ENCODE measurements around the gene SEPTIN8. TPM values are rescaled to one million over a fixed set of nuclear protein-coding genes. Genes with fewer than 3 reads are reported as not detected.

SEPTIN8 gene
- total RNA-seq, 2 donors from 2014 or later: 57.6 to 84.2 TPM

- Histone ChIP-seq H3K36me3 (no peaks in the 10 kb centered on the region), H3K4me3 (no peak overlapping the region), H3K9me3 (no peaks in the 10 kb centered on the region), H3K27me3 (no peaks in the 10 kb centered on the region), H3K9ac (ENCODE audit: low read depth in 2 of 2, low read length in 2 of 2) (no peak overlapping the region), H3K4me1 (peaks cover 7% of the 10 kb centered on the region), H3K27ac (no peak overlapping the region)
- no peak for TF ChIP-seq CTCF (IDR thresholded peaks at IDR 0.05)
- DNase-seq: no peak
- intact Hi-C loops (cut with DNase I): no loop called here
These were observed 6.4 kb downstream of the SEPTIN8 start for GRCh38 chr5:132770476-132771159.

- no peak overlapping the region for H3K9ac ChIP-seq (ENCODE audit: low read depth in 2 of 2, low read length in 2 of 2)
- TF ChIP-seq CTCF (IDR thresholded peaks at IDR 0.05): no peak
- no peak overlapping the region for H3K4me3 ChIP-seq
- no peaks in the 10 kb centered on the region for H3K27me3 ChIP-seq
- no peaks in the 10 kb centered on the region for H3K36me3 ChIP-seq
- no peak overlapping the region for H3K27ac ChIP-seq
- intact Hi-C loops (cut with DNase I): no loop called here
- no peaks in the 10 kb centered on the region for H3K4me1 ChIP-seq
- DNase-seq: no peak
- no peaks in the 10 kb centered on the region for H3K9me3 ChIP-seq
These were observed 8.6 kb downstream of the SEPTIN8 start for GRCh38 chr5:132768485-132768868.

DNA sequence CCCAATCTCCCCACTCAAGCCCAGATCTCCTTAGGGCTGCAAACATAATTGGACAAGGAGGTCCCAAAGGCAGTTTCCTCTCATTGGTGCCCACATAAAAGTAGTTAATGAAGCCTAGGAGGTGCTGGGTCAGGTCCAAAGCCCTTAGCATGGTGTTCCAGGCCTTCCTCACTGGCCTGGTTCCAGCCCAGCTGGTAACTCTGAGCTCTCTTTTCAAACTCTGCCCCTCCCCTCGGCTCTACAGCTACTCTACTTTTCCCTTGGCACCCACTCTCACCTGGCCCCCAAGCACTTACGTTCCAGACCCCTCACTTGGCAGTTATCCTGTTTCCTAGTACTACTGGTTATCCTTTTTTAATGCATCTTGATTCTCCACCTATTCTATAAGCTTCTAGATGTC lies 9.9 kb downstream of the SEPTIN8 start:
- Histone ChIP-seq H3K4me1 (no peaks in the 10 kb centered on the region), H3K27me3 (no peaks in the 10 kb centered on the region), H3K4me3 (no peak overlapping the region), H3K9ac (ENCODE audit: low read depth in 2 of 2, low read length in 2 of 2) (no peak overlapping the region), H3K27ac (no peak overlapping the region), H3K36me3 (no peaks in the 10 kb centered on the region), H3K9me3 (no peaks in the 10 kb centered on the region)
- intact Hi-C loops (cut with DNase I): no loop called here
- no peak for DNase-seq
- TF ChIP-seq CTCF (IDR thresholded peaks at IDR 0.05): no peak

DNA sequence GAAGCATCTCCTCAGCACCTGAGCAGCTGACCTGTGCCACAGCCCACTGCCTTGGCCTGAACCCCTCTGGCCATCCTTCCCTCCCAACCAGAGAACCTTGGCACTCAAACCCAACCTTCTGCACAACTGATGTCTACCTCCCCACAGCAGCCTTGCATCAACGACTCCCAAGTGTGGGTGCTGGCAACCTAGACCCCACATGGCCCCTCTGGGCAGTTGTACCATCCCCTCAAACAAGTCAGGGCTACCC lies 10.3 kb downstream of the SEPTIN8 start:
- Histone ChIP-seq H3K4me3 (no peak overlapping the region), H3K27ac (no peak overlapping the region), H3K9me3 (no peaks in the 10 kb centered on the region), H3K4me1 (no peaks in the 10 kb centered on the region), H3K36me3 (no peaks in the 10 kb centered on the region), H3K9ac (ENCODE audit: low read depth in 2 of 2, low read length in 2 of 2) (no peak overlapping the region), H3K27me3 (no peaks in the 10 kb centered on the region)
- intact Hi-C loops (cut with DNase I): no loop called here
- no peak for DNase-seq
- no peak for TF ChIP-seq CTCF (IDR thresholded peaks at IDR 0.05)

GRCh38 chr5:132766020-132766805 lies 10.8 kb downstream of the SEPTIN8 start:
- Histone ChIP-seq H3K36me3 (no peaks in the 10 kb centered on the region), H3K9me3 (no peaks in the 10 kb centered on the region), H3K9ac (ENCODE audit: low read depth in 2 of 2, low read length in 2 of 2) (no peak overlapping the region), H3K4me3 (no peak overlapping the region), H3K27ac (no peak overlapping the region), H3K4me1 (no peaks in the 10 kb centered on the region), H3K27me3 (no peaks in the 10 kb centered on the region)
- intact Hi-C loops (cut with DNase I): no loop called here
- no peak for TF ChIP-seq CTCF (IDR thresholded peaks at IDR 0.05)
- DNase-seq: no peak
